Kidney epithelial cell (primary cell): ENCODE data around the gene ZDHHC14. TPM values are rescaled to one million over a fixed set of nuclear protein-coding genes. Genes with fewer than 3 reads are reported as not detected.
A peak's percentile ranks its signal among the peaks of the same experiment; 100 is the strongest.

Source experiments
- DNase-seq: peaks from one replicate; pipeline ENCODE4 v3.0.0-alpha.2; 2010; ENCODE audit warnings: low read depth
- H3K27me3 ChIP-seq: 2 replicates; pipeline ENCODE4 v1.6.0; 2011; ENCODE audit warnings: low read length; ENCODE audit not compliant: control insufficient read depth, insufficient read depth
- H3K36me3 ChIP-seq: 2 replicates; pipeline ENCODE4 v1.5.1; 2011; ENCODE audit warnings: low read length; ENCODE audit not compliant: control insufficient read depth, insufficient read depth
- H3K4me3 ChIP-seq: 2 replicates; pipeline ENCODE4 v1.5.1; 2011; ENCODE audit warnings: low read depth, mild to moderate bottlenecking, control low read depth, low read length
- total RNA-seq: library from RNA; depleted of rRNA; stranded (reverse); fragments of >200 nt; gene quantifications from 2 replicates; pipeline ENCODE4 v1.2.3, GENCODE V29; 2015
- TF ChIP-seq, protein P1 (sequence below): IDR thresholded peaks from 2 replicates; pipeline ENCODE4 v1.5.1; 2011; ENCODE audit warnings: mild to moderate bottlenecking, moderate library complexity, low read length, control low read depth, inconsistent platforms; ENCODE audit not compliant: insufficient read depth, poor library complexity, severe bottlenecking

Gene ZDHHC14
- total RNA-seq, 1 donor from 2014 or later = 9.7 TPM

DNA sequence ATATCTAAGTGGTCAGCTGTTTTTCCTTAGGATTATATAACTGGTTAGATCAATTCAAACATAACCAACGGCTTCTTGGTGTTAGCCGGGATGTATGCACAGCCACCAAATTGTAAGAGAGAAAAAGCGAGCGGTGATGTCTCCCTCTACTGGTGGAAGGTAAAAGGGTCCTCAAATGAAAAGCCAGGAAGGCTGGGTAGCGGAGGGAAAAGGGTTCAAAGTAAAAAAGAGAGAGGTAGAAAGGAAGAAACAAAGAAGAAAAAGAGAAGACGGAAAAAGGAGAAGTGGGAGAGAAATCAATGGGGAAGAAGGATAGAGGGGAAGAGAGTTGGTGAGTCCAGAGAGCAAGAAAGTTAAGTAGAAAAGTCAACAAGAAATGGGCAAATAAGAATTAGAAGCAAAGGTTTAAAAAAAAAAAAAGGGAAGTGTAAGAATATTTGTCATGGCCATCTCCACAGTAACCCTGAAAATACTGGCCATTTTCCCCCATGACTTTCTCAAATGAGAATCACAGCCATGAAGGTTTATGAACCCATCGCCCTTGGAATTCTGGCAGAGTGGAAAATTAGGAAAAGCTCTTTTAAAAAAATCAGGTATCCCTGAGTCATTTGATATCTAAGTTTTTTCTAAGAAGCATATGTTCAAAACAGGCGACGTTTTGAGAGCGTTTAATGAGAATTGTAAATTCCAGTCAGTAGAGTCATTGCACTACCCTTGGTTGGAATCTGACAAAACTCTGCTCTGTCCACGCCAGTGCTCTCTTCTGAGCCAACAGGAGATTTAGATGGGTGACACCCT lies 286.4 kb downstream of the ZDHHC14 start:
- no peak for DNase-seq
- Histone ChIP-seq H3K4me3 (no peak overlapping the region), H3K27me3 (no peaks in the 10 kb centered on the region), H3K36me3 (no peaks in the 10 kb centered on the region)
- TF ChIP-seq, protein P1, sequence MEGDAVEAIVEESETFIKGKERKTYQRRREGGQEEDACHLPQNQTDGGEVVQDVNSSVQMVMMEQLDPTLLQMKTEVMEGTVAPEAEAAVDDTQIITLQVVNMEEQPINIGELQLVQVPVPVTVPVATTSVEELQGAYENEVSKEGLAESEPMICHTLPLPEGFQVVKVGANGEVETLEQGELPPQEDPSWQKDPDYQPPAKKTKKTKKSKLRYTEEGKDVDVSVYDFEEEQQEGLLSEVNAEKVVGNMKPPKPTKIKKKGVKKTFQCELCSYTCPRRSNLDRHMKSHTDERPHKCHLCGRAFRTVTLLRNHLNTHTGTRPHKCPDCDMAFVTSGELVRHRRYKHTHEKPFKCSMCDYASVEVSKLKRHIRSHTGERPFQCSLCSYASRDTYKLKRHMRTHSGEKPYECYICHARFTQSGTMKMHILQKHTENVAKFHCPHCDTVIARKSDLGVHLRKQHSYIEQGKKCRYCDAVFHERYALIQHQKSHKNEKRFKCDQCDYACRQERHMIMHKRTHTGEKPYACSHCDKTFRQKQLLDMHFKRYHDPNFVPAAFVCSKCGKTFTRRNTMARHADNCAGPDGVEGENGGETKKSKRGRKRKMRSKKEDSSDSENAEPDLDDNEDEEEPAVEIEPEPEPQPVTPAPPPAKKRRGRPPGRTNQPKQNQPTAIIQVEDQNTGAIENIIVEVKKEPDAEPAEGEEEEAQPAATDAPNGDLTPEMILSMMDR = peak; percentile 91

DNA sequence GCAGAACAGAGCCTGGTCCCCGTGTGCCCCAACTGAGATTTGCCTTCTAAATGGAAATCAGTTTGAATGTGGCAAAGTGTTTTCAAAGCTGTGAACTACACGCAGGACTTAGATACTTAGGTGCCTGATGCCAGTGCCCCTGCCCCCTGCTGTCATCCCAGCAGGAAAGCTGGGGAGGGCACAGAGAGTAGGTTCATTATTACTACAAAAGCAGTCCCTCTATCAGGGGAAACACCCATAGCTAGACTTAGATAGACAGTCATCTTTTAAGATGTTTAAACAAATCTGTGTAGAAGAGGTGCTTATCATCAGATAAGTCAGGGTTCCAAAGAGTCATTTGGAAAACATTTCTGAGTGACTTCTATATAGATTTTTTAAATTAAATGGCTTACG lies 287.0 kb downstream of the ZDHHC14 start:
- Histone ChIP-seq H3K4me3 (no peak overlapping the region), H3K27me3 (no peaks in the 10 kb centered on the region), H3K36me3 (no peaks in the 10 kb centered on the region)
- DNase-seq = no peak
- TF ChIP-seq, protein P1 = no peak

DNA sequence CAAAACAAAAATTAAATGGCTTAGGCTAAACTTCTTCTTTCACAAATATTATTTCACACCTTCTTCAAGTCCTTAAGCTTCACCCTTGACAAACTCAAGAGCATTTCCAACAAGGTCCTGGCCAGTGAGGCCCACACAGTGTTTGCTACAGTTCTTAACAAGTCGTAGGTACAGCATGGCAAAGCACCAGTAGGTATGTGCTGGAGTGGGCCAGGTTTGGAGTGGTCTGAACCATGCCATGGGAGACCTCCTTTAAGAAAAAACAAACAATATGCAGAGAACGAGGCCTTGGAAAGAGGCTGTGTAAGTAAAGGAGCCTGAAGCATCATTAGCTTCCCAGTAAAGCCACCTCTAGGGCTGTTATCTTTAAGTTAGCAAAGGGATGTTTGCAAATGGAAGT lies 287.7 kb downstream of the ZDHHC14 start:
- TF ChIP-seq, protein P1 = no peak
- Histone ChIP-seq H3K4me3 (no peak overlapping the region), H3K36me3 (no peaks in the 10 kb centered on the region), H3K27me3 (no peaks in the 10 kb centered on the region)
- no peak for DNase-seq

DNA sequence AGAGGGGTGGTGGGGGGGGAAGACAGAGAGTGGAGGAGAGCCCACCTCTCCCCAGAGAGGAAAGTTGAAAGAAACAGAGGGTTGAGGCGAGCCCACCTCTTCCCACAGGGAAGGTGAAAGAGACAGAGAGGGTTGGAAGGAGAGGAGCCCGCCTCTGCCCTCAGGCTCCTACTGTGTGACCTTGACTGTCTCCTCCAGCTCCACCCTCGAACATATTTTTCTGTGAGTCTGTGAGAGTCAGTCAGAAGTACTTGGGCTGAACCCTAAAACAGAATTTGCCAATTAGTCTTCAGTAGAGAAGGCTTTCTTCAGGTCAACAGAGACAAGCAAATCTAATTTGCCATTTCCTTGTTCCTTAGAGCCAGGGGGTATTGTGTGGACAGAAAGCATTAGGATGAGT lies 288.3 kb downstream of the ZDHHC14 start:
- H3K27me3 ChIP-seq = no peaks in the 10 kb centered on the region
- no peak overlapping the region for H3K4me3 ChIP-seq
- no peak for DNase-seq
- TF ChIP-seq, protein P1 = no peak
- no peaks in the 10 kb centered on the region for H3K36me3 ChIP-seq

DNA sequence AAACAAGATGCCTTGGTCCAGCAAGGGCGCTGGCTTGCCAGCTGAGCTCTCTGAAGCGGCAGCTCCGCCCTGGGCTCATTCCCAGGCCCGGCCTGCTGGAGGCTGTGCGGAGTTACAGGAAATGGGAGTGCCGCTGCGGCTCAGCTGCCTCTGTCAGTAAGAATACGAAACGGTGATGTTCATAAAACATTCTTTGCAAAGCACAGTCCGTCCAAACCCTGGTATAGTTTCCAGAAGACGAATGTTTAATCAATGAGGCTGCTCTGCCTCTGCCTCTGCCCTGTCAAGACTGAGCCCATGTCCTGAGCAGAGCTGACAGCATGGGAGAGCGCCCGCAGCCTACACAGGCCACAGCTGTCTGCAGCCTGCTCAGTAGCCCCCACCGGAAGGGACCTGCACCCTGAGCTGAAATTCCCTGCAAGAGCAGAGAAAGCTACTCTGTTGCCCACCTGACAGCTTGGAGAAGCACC lies 288.8 kb downstream of the ZDHHC14 start:
- H3K36me3 ChIP-seq = no peaks in the 10 kb centered on the region
- TF ChIP-seq, protein P1 = peak; percentile 25
- DNase-seq = no peak
- H3K27me3 ChIP-seq = no peaks in the 10 kb centered on the region
- H3K4me3 ChIP-seq = no peak overlapping the region
